Endodermal cell (in vitro differentiated cells): ENCODE data around the gene GPR149. TPM values are rescaled to one million over a fixed set of nuclear protein-coding genes. Genes with fewer than 3 reads are reported as not detected.

Source experiments
- DNase-seq: peaks from one replicate; pipeline ENCODE4 v3.0.0-alpha.2; 2017
- H3K27ac ChIP-seq: 2 replicates; pipeline ENCODE4 v1.5.1; 2013; ENCODE audit warnings: mild to moderate bottlenecking, low read depth, low read length, moderate library complexity
- H3K27me3 ChIP-seq: 2 replicates; pipeline ENCODE4 v1.6.1; 2013; ENCODE audit warnings: mild to moderate bottlenecking, low read length, moderate library complexity; ENCODE audit not compliant: insufficient read depth, control insufficient read depth, poor library complexity, severe bottlenecking
- H3K36me3 ChIP-seq: 2 replicates; pipeline ENCODE4 v1.7.0; 2013; ENCODE audit warnings: mild to moderate bottlenecking, low read length, moderate library complexity; ENCODE audit not compliant: control insufficient read depth, insufficient read depth
- H3K4me1 ChIP-seq: one replicate; pipeline ENCODE4 v1.7.0; 2013; ENCODE audit warnings: low read length; ENCODE audit not compliant: control insufficient read depth, insufficient read depth
- H3K4me3 ChIP-seq: 2 replicates; pipeline ENCODE4 v1.5.1; 2013; ENCODE audit warnings: mild to moderate bottlenecking, low read length, moderate library complexity
- H3K9ac ChIP-seq: 2 replicates; pipeline ENCODE4 v1.6.1; 2013; ENCODE audit warnings: mild to moderate bottlenecking, low read length, moderate library complexity; ENCODE audit not compliant: poor library complexity, severe bottlenecking; ENCODE audit errors: extremely low read depth
- H3K9me3 ChIP-seq: 2 replicates; pipeline ENCODE4 v1.6.1; 2013; ENCODE audit warnings: mild to moderate bottlenecking, low read length, moderate library complexity; ENCODE audit not compliant: control insufficient read depth
- H3K27ac Mint-ChIP-seq: 2 replicates; pipeline ENCODE4 v1.8.0; 2020; ENCODE audit warnings: mixed read lengths
- H3K27me3 Mint-ChIP-seq: 2 replicates; pipeline ENCODE4 v1.8.0; 2021; ENCODE audit warnings: mild to moderate bottlenecking, mixed read lengths; ENCODE audit not compliant: insufficient read depth
- H3K36me3 Mint-ChIP-seq: 2 replicates; pipeline ENCODE4 v1.8.0; 2020; ENCODE audit warnings: low read depth, mixed read lengths
- H3K4me1 Mint-ChIP-seq: 2 replicates; pipeline ENCODE4 v1.8.0; 2020; ENCODE audit warnings: mixed read lengths
- H3K4me3 Mint-ChIP-seq: 2 replicates; pipeline ENCODE4 v1.8.0; 2020; ENCODE audit warnings: mild to moderate bottlenecking, moderate library complexity, mixed read lengths
- H3K9me3 Mint-ChIP-seq: 2 replicates; pipeline ENCODE4 v1.8.0; 2020; ENCODE audit warnings: mild to moderate bottlenecking, mixed read lengths
- WGBS, 2 experiments: methylation state at CpG; one replicate each; pipeline versions ENCODE4 v1.1.5 to v1.1.7; 2013; ENCODE audit warnings: missing lambda C conversion rate in 2 of 2, mixed read lengths in 1 of 2; ENCODE audit not compliant: insufficient coverage in 1 of 2, insufficient read length in 1 of 2; 5-methylcytosine and 5-hydroxymethylcytosine counted together
- total RNA-seq, 2 donors: library from RNA; stranded (reverse); fragmentation: NEBNext Ultra II Directional in 1 of 2; extraction: Animal tissue kit (Norgen Biotek cat#: 25700) in 1 of 2; gene quantifications; 2 replicates in 1 of 2; 3 replicates in 1 of 2; pipeline ENCODE4 v1.2.1, GENCODE V29; 2021
- TF ChIP-seq, protein P1 (sequence below): fragments of 200-600 bp; sonication (generic); conservative IDR thresholded peaks from 2 replicates; pipeline ENCODE4 v1.5.0; 2021; ENCODE audit warnings: antibody characterized with exemption, mild to moderate bottlenecking

The GPR149 gene
- total RNA-seq, 2 donors from 2014 or later, result not detected

DNA sequence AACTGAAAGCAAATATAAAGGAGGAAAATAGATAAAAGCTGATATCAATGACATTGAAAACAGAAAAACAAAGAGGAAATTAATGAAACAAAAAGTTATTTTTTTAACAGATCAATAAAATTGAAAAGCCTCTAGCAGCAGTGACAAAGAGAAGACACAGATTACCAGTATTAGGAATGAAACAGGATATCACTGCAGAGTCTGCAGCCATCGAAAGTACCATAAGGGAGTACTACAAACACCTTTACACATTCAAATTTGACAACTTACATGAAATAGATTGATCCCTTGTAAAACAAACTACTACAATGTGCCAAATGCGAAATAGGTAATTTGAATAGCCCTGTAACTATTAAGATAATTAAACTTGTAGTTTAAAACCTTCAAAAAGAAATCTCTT lies 80.8 kb downstream of the GPR149 start:
- Mint-ChIP-seq H3K36me3 (no peaks in the 10 kb centered on the region), H3K27ac (no peak overlapping the region), H3K9me3 (no peaks in the 10 kb centered on the region), H3K27me3 (no peaks in the 10 kb centered on the region), H3K4me3 (no peak overlapping the region), H3K4me1 (peaks cover 4% of the 10 kb centered on the region)
- Histone ChIP-seq H3K27me3 (no peaks in the 10 kb centered on the region), H3K4me3 (no peak overlapping the region), H3K9ac (no peak overlapping the region), H3K36me3 (no peaks in the 10 kb centered on the region), H3K9me3 (no peaks in the 10 kb centered on the region), H3K4me1 (no peaks in the 10 kb centered on the region), H3K27ac (no peak overlapping the region)
- DNase-seq, result no peak
- 57% methylated on average over 1 of the region's 2 CpGs; no CpG with 5 or more reads in 1 of the 2 experiments for WGBS, 2 experiments
- TF ChIP-seq, protein P1, sequence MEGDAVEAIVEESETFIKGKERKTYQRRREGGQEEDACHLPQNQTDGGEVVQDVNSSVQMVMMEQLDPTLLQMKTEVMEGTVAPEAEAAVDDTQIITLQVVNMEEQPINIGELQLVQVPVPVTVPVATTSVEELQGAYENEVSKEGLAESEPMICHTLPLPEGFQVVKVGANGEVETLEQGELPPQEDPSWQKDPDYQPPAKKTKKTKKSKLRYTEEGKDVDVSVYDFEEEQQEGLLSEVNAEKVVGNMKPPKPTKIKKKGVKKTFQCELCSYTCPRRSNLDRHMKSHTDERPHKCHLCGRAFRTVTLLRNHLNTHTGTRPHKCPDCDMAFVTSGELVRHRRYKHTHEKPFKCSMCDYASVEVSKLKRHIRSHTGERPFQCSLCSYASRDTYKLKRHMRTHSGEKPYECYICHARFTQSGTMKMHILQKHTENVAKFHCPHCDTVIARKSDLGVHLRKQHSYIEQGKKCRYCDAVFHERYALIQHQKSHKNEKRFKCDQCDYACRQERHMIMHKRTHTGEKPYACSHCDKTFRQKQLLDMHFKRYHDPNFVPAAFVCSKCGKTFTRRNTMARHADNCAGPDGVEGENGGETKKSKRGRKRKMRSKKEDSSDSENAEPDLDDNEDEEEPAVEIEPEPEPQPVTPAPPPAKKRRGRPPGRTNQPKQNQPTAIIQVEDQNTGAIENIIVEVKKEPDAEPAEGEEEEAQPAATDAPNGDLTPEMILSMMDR, result no peak

DNA sequence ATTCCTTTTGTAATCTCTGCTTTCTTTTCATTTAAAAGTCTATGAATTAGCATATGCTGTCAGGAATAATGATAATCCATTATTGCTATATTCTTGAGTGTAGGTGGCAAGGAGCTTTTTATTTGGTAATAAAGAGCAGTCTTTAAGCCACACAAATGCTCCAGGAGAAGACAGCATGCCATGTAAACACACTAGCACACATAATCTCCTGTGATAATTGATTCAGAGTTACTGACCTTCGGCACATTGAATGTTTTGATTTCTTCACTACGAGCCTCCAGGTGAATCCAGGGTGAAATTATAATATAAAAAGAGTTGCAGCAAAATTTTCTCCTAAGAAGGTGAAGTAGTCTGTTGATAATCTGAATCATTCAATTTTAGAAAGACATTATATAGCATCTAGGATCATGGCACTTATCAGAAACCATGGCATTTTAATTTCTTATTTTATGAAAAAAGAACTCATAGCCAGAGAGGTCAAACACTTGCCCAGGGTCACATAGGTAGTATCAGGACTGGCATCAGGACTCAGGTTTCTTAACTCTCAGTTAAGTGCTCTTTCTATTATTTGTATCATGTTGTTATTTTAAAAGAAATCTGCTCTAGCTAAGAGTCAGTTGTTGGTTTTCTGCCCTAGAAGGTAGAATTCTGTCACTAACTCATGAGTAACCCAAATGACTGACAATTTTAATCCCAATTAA lies 84.4 kb downstream of the GPR149 start:
- TF ChIP-seq, protein P1, result no peak
- WGBS, 2 experiments, result 90 to 100% methylated on average over 1 to 2 of the region's 2 CpGs
- no peak for DNase-seq

DNA sequence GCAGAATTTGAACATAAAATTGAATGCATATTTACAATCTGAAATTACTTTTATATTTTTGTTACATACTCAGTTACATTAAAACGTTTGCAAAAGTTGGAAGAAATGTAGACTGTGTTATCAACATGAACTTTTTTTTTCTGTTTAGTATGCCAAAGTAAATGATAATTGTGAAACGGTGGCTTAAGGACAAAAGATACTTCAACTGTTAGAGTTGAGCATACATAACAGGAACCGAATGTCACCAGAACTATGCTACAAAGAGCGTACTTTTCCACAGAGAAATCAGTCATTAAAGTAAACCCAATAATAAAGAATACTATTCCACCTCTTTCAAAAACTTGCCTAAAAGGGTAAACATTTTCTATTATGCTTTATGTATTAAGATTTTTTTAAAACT lies 91.4 kb downstream of the GPR149 start:
- WGBS, 2 experiments, result 78% methylated on average over 4 of the region's 4 CpGs; no CpG with 5 or more reads in 1 of the 2 experiments
- peaks cover under 1% of the 10 kb centered on the region for H3K27me3 Mint-ChIP-seq

More for the DNA sequence above, 84.4 kb downstream of the GPR149 start:
- H3K4me1 ChIP-seq, result no peaks in the 10 kb centered on the region
- H3K9me3 ChIP-seq, result no peaks in the 10 kb centered on the region
- H3K9ac ChIP-seq, result no peak overlapping the region
- H3K27ac ChIP-seq, result no peak overlapping the region
- Mint-ChIP-seq H3K27me3 (no peaks in the 10 kb centered on the region), H3K27ac (no peak overlapping the region), H3K4me3 (no peak overlapping the region), H3K4me1 (peaks cover 4% of the 10 kb centered on the region), H3K36me3 (no peaks in the 10 kb centered on the region), H3K9me3 (no peaks in the 10 kb centered on the region)
- H3K36me3 ChIP-seq, result no peaks in the 10 kb centered on the region
- H3K27me3 ChIP-seq, result no peaks in the 10 kb centered on the region
- no peak overlapping the region for H3K4me3 ChIP-seq

More for the DNA sequence above, 91.4 kb downstream of the GPR149 start:
- no peaks in the 10 kb centered on the region for H3K36me3 Mint-ChIP-seq
- no peaks in the 10 kb centered on the region for H3K9me3 Mint-ChIP-seq
- DNase-seq, result no peak
- TF ChIP-seq, protein P1, result no peak
- no peak overlapping the region for H3K4me3 Mint-ChIP-seq
- H3K4me1 ChIP-seq, result peaks cover 4% of the 10 kb centered on the region
- H3K27ac ChIP-seq, result no peak overlapping the region
- H3K9ac ChIP-seq, result no peak overlapping the region
- no peaks in the 10 kb centered on the region for H3K27me3 ChIP-seq
- H3K27ac Mint-ChIP-seq, result no peak overlapping the region
- H3K4me3 ChIP-seq, result no peak overlapping the region
- no peaks in the 10 kb centered on the region for H3K9me3 ChIP-seq
- no peaks in the 10 kb centered on the region for H3K36me3 ChIP-seq
- H3K4me1 Mint-ChIP-seq, result peaks cover under 1% of the 10 kb centered on the region
